Osteocyte (in vitro differentiated cells): ENCODE results near the gene RDX. TPM values are rescaled to one million over a fixed set of nuclear protein-coding genes. Genes with fewer than 3 reads are reported as not detected.

Source experiments
- DNase-seq: peaks from one replicate; pipeline ENCODE4 v3.0.0; 2021; ENCODE audit warnings: mixed read lengths; ENCODE audit not compliant: unreplicated experiment; ENCODE audit errors: extremely low spot score
- H3K27ac Mint-ChIP-seq: one replicate; pipeline ENCODE4 v1.8.0; 2021; ENCODE audit warnings: mild to moderate bottlenecking, mixed read lengths; ENCODE audit not compliant: unreplicated experiment
- H3K27me3 Mint-ChIP-seq: one replicate; pipeline ENCODE4 v1.8.0; 2021; ENCODE audit warnings: mixed read lengths; ENCODE audit not compliant: unreplicated experiment
- H3K36me3 Mint-ChIP-seq: one replicate; pipeline ENCODE4 v1.8.0; 2021; ENCODE audit warnings: mixed read lengths; ENCODE audit not compliant: unreplicated experiment
- H3K4me1 Mint-ChIP-seq: one replicate; pipeline ENCODE4 v1.8.0; 2021; ENCODE audit warnings: mixed read lengths; ENCODE audit not compliant: unreplicated experiment
- H3K4me3 Mint-ChIP-seq: one replicate; pipeline ENCODE4 v1.8.0; 2021; ENCODE audit warnings: mild to moderate bottlenecking, moderate library complexity, mixed read lengths; ENCODE audit not compliant: unreplicated experiment
- H3K9me3 Mint-ChIP-seq: one replicate; pipeline ENCODE4 v1.8.0; 2021; ENCODE audit warnings: mixed read lengths; ENCODE audit not compliant: unreplicated experiment
- total RNA-seq: library from RNA; stranded (reverse); gene quantifications from 2 replicates; pipeline ENCODE4 v1.2.1, GENCODE V29; 2021
- TF ChIP-seq, protein P1 (sequence below): fragments of 200-600 bp; sonication (generic); IDR thresholded peaks from 2 replicates; pipeline ENCODE4 v1.5.0; 2021; ENCODE audit warnings: antibody characterized with exemption, mild to moderate bottlenecking, moderate library complexity

The RDX gene
- total RNA-seq, 1 donor from 2014 or later = 163 TPM

DNA sequence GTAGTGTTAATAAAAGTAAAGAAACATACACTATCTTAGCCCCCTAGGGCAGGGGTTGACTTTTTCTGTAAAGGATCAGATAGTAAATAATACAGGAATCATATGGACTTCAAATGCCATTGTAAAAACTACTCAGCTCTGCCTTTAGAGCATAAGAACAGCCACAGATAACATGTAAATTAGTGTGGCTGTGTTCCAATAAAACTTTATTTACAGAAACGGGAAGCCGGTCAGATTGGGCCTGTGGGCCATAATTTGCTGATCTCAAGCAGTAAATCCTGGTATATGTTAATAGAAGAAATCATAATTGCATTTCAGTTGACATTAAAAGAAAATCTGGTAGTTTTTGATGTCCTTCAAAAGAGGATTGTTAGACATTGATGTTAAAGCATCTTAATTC, 126.7 kb downstream of the RDX start:
- H3K4me1 Mint-ChIP-seq = peaks cover 5% of the 10 kb centered on the region
- no peak overlapping the region for H3K27ac Mint-ChIP-seq
- peaks cover 9% of the 10 kb centered on the region for H3K36me3 Mint-ChIP-seq
- DNase-seq = no peak
- H3K4me3 Mint-ChIP-seq = no peak overlapping the region
- TF ChIP-seq, protein P1, sequence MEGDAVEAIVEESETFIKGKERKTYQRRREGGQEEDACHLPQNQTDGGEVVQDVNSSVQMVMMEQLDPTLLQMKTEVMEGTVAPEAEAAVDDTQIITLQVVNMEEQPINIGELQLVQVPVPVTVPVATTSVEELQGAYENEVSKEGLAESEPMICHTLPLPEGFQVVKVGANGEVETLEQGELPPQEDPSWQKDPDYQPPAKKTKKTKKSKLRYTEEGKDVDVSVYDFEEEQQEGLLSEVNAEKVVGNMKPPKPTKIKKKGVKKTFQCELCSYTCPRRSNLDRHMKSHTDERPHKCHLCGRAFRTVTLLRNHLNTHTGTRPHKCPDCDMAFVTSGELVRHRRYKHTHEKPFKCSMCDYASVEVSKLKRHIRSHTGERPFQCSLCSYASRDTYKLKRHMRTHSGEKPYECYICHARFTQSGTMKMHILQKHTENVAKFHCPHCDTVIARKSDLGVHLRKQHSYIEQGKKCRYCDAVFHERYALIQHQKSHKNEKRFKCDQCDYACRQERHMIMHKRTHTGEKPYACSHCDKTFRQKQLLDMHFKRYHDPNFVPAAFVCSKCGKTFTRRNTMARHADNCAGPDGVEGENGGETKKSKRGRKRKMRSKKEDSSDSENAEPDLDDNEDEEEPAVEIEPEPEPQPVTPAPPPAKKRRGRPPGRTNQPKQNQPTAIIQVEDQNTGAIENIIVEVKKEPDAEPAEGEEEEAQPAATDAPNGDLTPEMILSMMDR = no peak
- no peaks in the 10 kb centered on the region for H3K9me3 Mint-ChIP-seq
- H3K27me3 Mint-ChIP-seq = no peaks in the 10 kb centered on the region

DNA sequence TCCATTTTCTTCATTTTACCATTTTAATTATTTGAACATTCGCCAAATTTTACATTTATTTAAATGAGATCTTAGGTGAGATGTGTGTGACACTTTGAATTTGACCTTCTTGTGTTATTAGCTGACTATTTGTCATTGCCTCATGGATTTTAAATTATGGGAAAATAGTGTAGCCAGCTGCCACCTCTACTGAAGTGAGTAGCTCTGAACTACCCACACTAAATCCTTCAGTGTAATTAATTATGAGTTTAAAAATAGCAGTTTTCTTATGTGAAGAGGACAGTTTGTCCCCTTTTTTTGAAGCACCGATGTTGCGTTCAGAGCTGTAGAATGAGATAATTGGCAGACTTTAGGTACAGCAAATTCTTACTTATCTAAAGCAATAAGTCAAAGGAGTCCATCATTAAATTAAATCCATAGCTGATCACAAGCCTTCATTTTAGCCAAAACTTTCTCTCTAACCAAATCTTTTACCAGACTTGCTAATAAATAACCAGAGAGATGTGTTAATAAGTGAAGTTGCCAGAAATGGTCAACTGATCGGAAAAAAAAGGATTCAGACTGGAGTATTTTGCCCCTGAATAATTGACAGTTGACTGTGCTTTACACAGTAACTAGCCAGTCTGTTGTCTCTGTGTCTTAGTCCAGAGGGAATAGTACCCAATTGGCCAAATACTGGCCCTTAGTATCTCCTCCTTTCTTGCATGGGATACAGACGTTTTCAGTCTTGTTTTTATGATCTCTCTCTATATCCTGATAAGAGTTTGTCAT, 128.2 kb downstream of the RDX start:
- H3K36me3 Mint-ChIP-seq = peaks cover 15% of the 10 kb centered on the region
- TF ChIP-seq, protein P1 = no peak
- no peak overlapping the region for H3K4me3 Mint-ChIP-seq

DNA sequence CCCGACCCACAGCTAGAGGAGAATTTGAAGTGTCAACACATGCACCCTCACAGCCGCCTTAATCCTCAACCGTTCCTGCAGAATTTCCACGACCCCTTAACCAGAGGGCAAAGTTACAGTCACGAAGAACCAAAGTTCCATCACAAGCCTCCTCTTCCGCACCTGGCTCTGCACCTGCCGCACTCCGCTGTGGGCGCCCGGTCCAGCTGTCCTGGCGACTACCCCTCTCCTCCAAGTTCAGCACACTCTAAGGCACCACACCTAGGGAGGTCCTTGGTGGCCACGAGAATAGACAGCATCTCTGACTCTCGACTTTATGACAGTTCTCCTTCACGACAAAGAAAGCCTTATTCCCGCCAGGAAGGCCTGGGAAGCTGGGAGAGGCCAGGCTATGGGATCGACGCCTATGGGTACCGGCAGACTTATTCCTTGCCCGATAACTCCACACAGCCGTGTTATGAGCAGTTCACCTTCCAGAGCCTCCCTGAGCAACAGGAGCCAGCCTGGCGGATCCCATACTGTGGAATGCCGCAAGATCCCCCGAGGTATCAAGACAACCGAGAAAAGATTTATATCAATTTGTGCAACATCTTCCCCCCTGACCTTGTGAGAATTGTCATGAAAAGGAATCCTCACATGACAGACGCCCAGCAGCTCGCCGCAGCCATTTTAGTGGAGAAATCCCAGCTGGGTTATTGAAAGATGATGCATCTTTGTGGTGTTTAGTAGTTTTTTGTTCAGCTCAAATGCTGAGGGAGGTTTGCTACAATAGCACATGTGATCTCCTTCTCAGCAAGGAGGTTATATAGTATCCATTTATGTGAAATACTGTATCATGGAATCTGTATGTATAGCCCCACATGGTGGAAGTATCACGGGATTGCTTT, 131.1 kb downstream of the RDX start:
- Mint-ChIP-seq H3K4me1 (no peaks in the 10 kb centered on the region), H3K4me3 (no peak overlapping the region), H3K9me3 (no peaks in the 10 kb centered on the region), H3K36me3 (peaks cover 21% of the 10 kb centered on the region), H3K27ac (no peak overlapping the region), H3K27me3 (no peaks in the 10 kb centered on the region)
- TF ChIP-seq, protein P1 = no peak
- no peak for DNase-seq

More for the DNA sequence above, 128.2 kb downstream of the RDX start:
- H3K27me3 Mint-ChIP-seq = no peaks in the 10 kb centered on the region
- no peaks in the 10 kb centered on the region for H3K4me1 Mint-ChIP-seq
- no peak for DNase-seq
- no peaks in the 10 kb centered on the region for H3K9me3 Mint-ChIP-seq
- H3K27ac Mint-ChIP-seq = no peak overlapping the region

DNA sequence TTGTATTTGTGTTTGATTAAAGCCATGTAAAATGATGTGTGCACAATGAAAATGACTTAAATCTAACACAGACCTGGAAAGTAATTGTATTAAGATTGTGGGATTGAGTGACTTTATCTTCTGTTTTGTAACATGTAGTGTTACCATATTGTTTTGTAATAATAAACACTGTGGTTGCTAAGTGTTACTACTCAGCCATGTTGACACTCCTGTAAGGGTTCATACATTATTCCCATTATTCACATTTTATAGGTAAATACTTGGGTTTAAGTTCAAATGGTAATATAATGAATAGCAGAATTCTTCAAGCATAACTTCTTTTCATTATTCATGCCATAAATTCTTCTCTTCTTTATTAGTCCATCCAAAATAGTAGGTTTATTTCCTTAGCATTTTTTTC, 134.2 kb downstream of the RDX start:
- H3K9me3 Mint-ChIP-seq = no peaks in the 10 kb centered on the region
- no peak for DNase-seq
- H3K27me3 Mint-ChIP-seq = no peaks in the 10 kb centered on the region
- H3K36me3 Mint-ChIP-seq = peaks cover 33% of the 10 kb centered on the region
- TF ChIP-seq, protein P1 = no peak
- H3K4me3 Mint-ChIP-seq = no peak overlapping the region
- no peak overlapping the region for H3K27ac Mint-ChIP-seq
- H3K4me1 Mint-ChIP-seq = no peaks in the 10 kb centered on the region

DNA sequence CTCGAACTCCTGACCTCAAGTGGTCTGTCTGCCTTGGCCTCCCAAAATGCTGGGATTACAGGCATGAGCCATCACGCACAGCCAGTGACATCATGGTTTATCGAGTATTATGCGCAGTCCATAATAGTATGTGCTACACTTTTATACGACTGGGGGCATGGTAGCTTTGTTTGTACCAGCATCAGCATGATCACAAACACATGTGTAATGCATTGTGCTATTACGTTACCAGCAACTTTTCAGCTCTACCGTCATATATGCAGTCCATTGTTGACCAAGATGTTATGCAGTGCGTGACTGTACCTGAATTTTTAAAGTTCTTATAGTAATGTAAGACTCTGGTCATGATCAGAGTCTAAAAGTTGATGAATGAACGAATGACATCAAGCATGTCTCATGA, 135.4 kb downstream of the RDX start:
- Mint-ChIP-seq H3K36me3 (peaks cover 33% of the 10 kb centered on the region), H3K9me3 (no peaks in the 10 kb centered on the region), H3K4me1 (no peaks in the 10 kb centered on the region), H3K27me3 (no peaks in the 10 kb centered on the region), H3K4me3 (no peak overlapping the region), H3K27ac (no peak overlapping the region)
- TF ChIP-seq, protein P1 = no peak
- no peak for DNase-seq
